Sigmoid colon (tissue), 4 donors: ENCODE measurements around the gene EIF4EBP3.

Experiments used
- POLR2A ChIP-seq, 2 donors: fragments of 450-650 bp; IDR thresholded peaks; one replicate each; pipeline ENCODE4 v1.6.1; 2016; ENCODE audit warnings: antibody characterized with exemption in 2 of 2, mild to moderate bottlenecking in 2 of 2, moderate library complexity in 2 of 2
- POLR2AphosphoS5 ChIP-seq, 4 donors: sonication (generic); formaldehyde crosslinking; IDR thresholded peaks; one replicate each; pipeline ENCODE4 v1.6.1; 2017; ENCODE audit warnings: antibody characterized with exemption in 4 of 4
- TF ChIP-seq, protein P1 (sequence below), 4 experiments: fragments of 450-650 bp in 3 of 4; fragments of 200-600 bp in 1 of 4; IDR thresholded peaks; one replicate each; pipeline ENCODE4 v1.5.1; 2016 to 2019; ENCODE audit warnings: antibody characterized with exemption in 4 of 4, mild to moderate bottlenecking in 3 of 4, moderate library complexity in 2 of 4

DNA sequence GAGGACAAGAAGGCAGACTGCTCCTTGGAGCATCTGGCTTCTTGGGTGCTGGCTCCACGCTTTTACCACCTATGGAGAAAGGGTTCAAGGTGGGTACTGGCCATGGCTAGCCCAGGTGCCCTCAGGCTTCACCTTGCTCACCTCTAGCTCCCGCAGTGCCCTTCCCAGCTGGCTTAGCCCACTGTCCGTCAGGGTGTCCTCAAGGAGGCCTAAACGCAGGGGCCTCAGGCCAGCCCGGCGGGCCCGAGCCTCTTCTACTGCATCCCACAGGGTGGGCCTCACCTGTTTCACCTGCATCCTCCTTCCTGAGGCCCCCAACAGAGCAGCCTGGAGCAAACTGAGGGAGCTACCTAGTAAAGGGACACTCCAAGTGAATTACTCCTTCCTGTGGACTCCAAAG is 26.2 kb downstream of the EIF4EBP3 start:
- TF ChIP-seq POLR2A (IDR thresholded peaks at IDR 0.05), result no peak
- no peak for TF ChIP-seq POLR2AphosphoS5 (IDR thresholded peaks at IDR 0.05)
- TF ChIP-seq, protein P1, sequence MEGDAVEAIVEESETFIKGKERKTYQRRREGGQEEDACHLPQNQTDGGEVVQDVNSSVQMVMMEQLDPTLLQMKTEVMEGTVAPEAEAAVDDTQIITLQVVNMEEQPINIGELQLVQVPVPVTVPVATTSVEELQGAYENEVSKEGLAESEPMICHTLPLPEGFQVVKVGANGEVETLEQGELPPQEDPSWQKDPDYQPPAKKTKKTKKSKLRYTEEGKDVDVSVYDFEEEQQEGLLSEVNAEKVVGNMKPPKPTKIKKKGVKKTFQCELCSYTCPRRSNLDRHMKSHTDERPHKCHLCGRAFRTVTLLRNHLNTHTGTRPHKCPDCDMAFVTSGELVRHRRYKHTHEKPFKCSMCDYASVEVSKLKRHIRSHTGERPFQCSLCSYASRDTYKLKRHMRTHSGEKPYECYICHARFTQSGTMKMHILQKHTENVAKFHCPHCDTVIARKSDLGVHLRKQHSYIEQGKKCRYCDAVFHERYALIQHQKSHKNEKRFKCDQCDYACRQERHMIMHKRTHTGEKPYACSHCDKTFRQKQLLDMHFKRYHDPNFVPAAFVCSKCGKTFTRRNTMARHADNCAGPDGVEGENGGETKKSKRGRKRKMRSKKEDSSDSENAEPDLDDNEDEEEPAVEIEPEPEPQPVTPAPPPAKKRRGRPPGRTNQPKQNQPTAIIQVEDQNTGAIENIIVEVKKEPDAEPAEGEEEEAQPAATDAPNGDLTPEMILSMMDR (IDR thresholded peaks at IDR 0.05), result no peak
